SU-DHL-6 (cell line): Measurements from ENCODE around the gene GLI3.

Source experiments
- CTCF ChIP-seq: fragments of 200-600 bp; sonication (generic); IDR thresholded peaks from one replicate; pipeline ENCODE4 v1.5.1; 2017; ENCODE audit warnings: antibody characterized with exemption, mild to moderate bottlenecking, low read length, moderate library complexity; ENCODE audit not compliant: insufficient read depth, poor library complexity, severe bottlenecking
- EZH2phosphoT487 ChIP-seq: fragments of 200-600 bp; sonication (generic), shearing (Covaris generic); conservative IDR thresholded peaks from 2 replicates; pipeline ENCODE4 v1.6.1; 2018; ENCODE audit warnings: mild to moderate bottlenecking, antibody characterized with exemption, low read length, moderate library complexity, mixed read lengths

- TF ChIP-seq CTCF = no peak
- no peak for TF ChIP-seq EZH2phosphoT487
Measured at GRCh38 chr7:42010751-42011150, 226.3 kb downstream of the GLI3 start.
